Panc1 (cell line): Measurements from ENCODE around the gene SLC25A22. TPM values are rescaled to one million over a fixed set of nuclear protein-coding genes. Genes with fewer than 3 reads are reported as not detected.

Source experiments
- ATAC-seq: fragments of 200-7000 bp; cut with Tn5 transposase; 2 replicates; pipeline ENCODE4 v1.9.1; 2020; ENCODE audit warnings: mild to moderate bottlenecking, moderate library complexity
- BruUV-seq: library from RNA; stranded (reverse); fragments of 400-500 nt; replicated peaks from 2 replicates; lab custom pipeline; 2021; lab: Mats Ljungman, UMichigan
- CTCF ChIA-PET: fragments of 300-600 bp; sonication (Branson Sonifier 250); formaldehyde crosslinking; loops from one replicate; lab custom pipeline; 2022; ENCODE audit warnings: antibody characterized with exemption; lab: Charles Lee
- POLR2A ChIA-PET: fragments of 300-600 bp; sonication (Branson Sonifier 250); formaldehyde crosslinking; loops from one replicate; lab custom pipeline; 2022; ENCODE audit warnings: antibody characterized with exemption; lab: Charles Lee
- DNase-seq: peaks from one replicate; pipeline ENCODE4 v3.0.0-alpha.2; 2010; ENCODE audit warnings: low read depth, low spot score
- H3K27ac ChIP-seq: 2 replicates; pipeline ENCODE4 v1.5.1; 2011; ENCODE audit warnings: mild to moderate bottlenecking, low read length, inconsistent platforms
- H3K27me3 ChIP-seq: fragments of 200-500 bp; sonication (Bioruptor generic); 2 replicates; pipeline ENCODE4 v1.6.0; 2014; ENCODE audit warnings: low read length, inconsistent platforms; ENCODE audit not compliant: control insufficient read depth, insufficient read depth
- H3K36me3 ChIP-seq: fragments of 200-500 bp; sonication (Bioruptor generic); 2 replicates; pipeline ENCODE4 v1.5.1; 2014; ENCODE audit warnings: inconsistent platforms, mild to moderate bottlenecking, low read length, moderate library complexity; ENCODE audit not compliant: control insufficient read depth, insufficient read depth
- H3K4me1 ChIP-seq: 2 replicates; pipeline ENCODE4 v1.5.1; 2011; ENCODE audit warnings: inconsistent platforms, mild to moderate bottlenecking, low read length, moderate library complexity; ENCODE audit not compliant: control insufficient read depth, insufficient read depth
- H3K4me3 ChIP-seq, 2 experiments: 2 replicates each; pipeline ENCODE4 v1.5.1; 2011 to 2012; ENCODE audit warnings: low read depth in 2 of 2, low read length in 2 of 2, mild to moderate bottlenecking in 2 of 2, inconsistent platforms in 1 of 2, moderate library complexity in 1 of 2
- H3K9me3 ChIP-seq: fragments of 200-500 bp; sonication (Bioruptor generic); 2 replicates; pipeline ENCODE4 v1.5.1; 2014; ENCODE audit warnings: low read depth, mild to moderate bottlenecking, inconsistent platforms, low read length, moderate library complexity; ENCODE audit not compliant: control insufficient read depth, insufficient read depth
- CTCF ChIP-seq: fragments of 450-650 bp; IDR thresholded peaks from 2 replicates; pipeline ENCODE4 v1.5.1; 2017; ENCODE audit warnings: mild to moderate bottlenecking
- POLR2AphosphoS5 ChIP-seq: IDR thresholded peaks from 2 replicates; pipeline ENCODE4 v1.6.1; 2012; ENCODE audit warnings: mild to moderate bottlenecking, low read depth, low read length, moderate library complexity
- REST ChIP-seq, 2 experiments: IDR thresholded peaks; 2 replicates each; pipeline ENCODE4 v1.6.1; 2011 to 2012; ENCODE audit warnings: low read depth in 2 of 2, control low read depth in 1 of 2, low read length in 1 of 2, mild to moderate bottlenecking in 1 of 2, moderate library complexity in 1 of 2; ENCODE audit not compliant: insufficient read depth in 1 of 2
- SIN3A ChIP-seq: IDR thresholded peaks from 2 replicates; pipeline ENCODE4 v1.6.1; 2012; ENCODE audit warnings: low read depth, mild to moderate bottlenecking, low read length, moderate library complexity, borderline replicate concordance; ENCODE audit not compliant: insufficient read depth
- TCF7L2 ChIP-seq: IDR thresholded peaks from 2 replicates; pipeline ENCODE4 v1.6.1; 2011; ENCODE audit warnings: mild to moderate bottlenecking, low read depth, low read length, inconsistent platforms
- in situ Hi-C: cut with HindIII; loops from 2 replicates; pipeline ENCODE4 v1.10.0; 2016; ENCODE audit warnings: low sequenced_read_pairs, low pct_unique_long_range_greater_than_20kb
- intact Hi-C: fragments of 100-400 bp; cut with micrococcal nuclease; formaldehyde crosslinking; loops from one replicate; pipeline ENCODE4 v1.10.0; 2022; ENCODE audit not compliant: unreplicated experiment
- total RNA-seq: library from RNA; stranded (reverse); gene quantifications from one replicate; pipeline ENCODE4 v1.2.1, GENCODE V29; 2021; ENCODE audit not compliant: unreplicated experiment

Gene SLC25A22
- total RNA-seq, 1 experiment from 2014 or later: 119 TPM

DNA sequence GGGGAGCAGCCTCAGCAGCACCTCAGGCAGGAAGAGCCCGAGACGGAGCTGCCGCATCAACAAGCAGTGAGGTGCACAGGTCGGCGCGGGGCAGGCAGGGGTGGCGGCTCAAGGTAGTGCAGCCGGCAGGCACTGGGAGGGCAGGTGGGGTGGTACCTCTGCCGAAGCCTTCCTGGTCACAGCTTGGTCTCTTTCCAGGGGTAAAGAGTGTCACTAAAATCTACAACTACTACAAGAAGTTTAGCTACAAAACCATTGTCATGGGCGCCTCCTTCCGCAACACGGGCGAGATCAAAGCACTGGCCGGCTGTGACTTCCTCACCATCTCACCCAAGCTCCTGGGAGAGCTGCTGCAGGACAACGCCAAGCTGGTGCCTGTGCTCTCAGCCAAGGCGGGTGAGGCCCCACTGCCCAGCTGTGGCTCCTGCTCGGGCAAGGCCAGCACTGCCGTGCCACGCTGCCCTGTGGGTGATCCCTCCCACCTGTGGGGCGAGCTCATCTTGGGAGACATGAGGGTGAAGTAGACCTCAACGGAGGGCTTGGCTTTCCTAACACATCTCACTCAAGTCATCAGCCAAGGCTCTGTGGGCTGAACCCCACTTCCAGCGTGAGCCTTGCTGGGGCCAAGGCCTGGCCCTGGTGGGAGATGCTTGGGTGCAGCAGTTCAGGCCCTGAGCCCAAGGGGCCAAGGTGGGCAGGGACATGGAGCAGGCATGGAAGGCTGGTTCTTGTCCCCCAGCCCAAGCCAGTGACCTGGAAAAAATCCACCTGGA lies 34.3 kb downstream of the SLC25A22 start:
- in situ Hi-C loops: no loop called here
- H3K27ac ChIP-seq: no peak overlapping the region

DNA sequence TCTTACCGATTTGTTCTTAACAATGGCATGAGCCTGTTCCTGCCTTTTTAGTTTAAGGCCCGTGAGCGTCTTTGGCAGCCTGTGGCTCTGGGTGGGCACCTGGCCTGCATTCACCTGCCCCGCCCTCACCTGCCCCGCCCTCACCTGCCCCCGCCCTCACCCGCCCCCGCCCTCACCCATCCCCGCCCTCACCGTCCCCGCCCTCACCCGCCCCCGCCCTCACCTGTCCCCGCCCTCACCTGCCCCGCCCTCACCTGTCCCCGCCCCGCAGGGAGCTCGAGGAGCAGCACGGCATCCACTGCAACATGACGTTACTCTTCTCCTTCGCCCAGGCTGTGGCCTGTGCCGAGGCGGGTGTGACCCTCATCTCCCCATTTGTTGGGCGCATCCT lies 35.0 kb downstream of the SLC25A22 start:
- Histone ChIP-seq H3K27ac (peak overlapping the region; percentile 73; the same call in 1 of the 2 replicates), H3K27me3 (no peaks in the 10 kb centered on the region), H3K36me3 (peaks cover 3% of the 10 kb centered on the region; the same call in 1 of the 2 replicates), H3K4me3 (no peak overlapping the region), H3K4me1 (peaks cover 25% of the 10 kb centered on the region), H3K9me3 (no peaks in the 10 kb centered on the region)
- ATAC-seq (no peak), DNase-seq (no peak)
- in situ Hi-C loops: no loop called here
- no TSS peak for BruUV-seq
- TF ChIP-seq REST (IDR thresholded peaks at IDR 0.05; ENCODE audit: insufficient read depth in 1 of 2, low read depth in 2 of 2, low read length in 1 of 2): no peak
- no peak for TF ChIP-seq SIN3A
- no peak for TF ChIP-seq POLR2AphosphoS5
- TF ChIP-seq CTCF: no peak
- TF ChIP-seq TCF7L2: no peak
- ChIA-PET POLR2A (interaction anchor here (1.3 kb wide), 1 partner anchor 15 kb away, joined by 3 read pairs; the partner anchor contains the start of gene TALDO1), CTCF (interaction anchor here (0.6 to 0.7 kb wide), 2 partner anchors 26 to 202 kb away, joined by 3 read pairs; no protein-coding TSS in a partner anchor)
- intact Hi-C loops: no loop called here

More for the DNA sequence above, 34.3 kb downstream of the SLC25A22 start:
- no TSS peak for BruUV-seq
- intact Hi-C loops: loop anchor here (2.0 kb wide), 1 partner anchor 67 kb away; no protein-coding TSS in a partner anchor
- Histone ChIP-seq H3K36me3 (peaks cover 3% of the 10 kb centered on the region; the same call in 1 of the 2 replicates), H3K4me3 (no peak overlapping the region), H3K4me1 (peaks cover 25% of the 10 kb centered on the region), H3K9me3 (no peaks in the 10 kb centered on the region), H3K27me3 (no peaks in the 10 kb centered on the region)
- TF ChIP-seq TCF7L2: peak; percentile 94
- no peak for TF ChIP-seq SIN3A
- TF ChIP-seq CTCF: no peak
- peak; percentile 16 for TF ChIP-seq POLR2AphosphoS5
- ATAC-seq (peak; percentile 16), DNase-seq (no peak)
- CTCF ChIA-PET: interaction anchor here (0.6 to 0.7 kb wide), 3 partner anchors 24 to 202 kb away, joined by 3 to 6 read pairs (median 3); no protein-coding TSS in a partner anchor
- POLR2A ChIA-PET: interaction anchor here (0.6 to 1.3 kb wide), 2 partner anchors 16 to 565 kb away, joined by 3 to 5 read pairs; partner anchors contain the start of gene TALDO1
